HG02840 (cell line): ENCODE results near the gene TBC1D10A.
"Not testable (repeated sequence)": the region's sequence is repeated elsewhere in the genome, so short reads cannot be mapped to it uniquely, and the experiment has no call there.

ENCODE experiments used
- ATAC-seq: cut with Tn5 transposase; IDR thresholded peaks from one replicate; pipeline ENCODE4 v1.9.1; 2021; ENCODE audit warnings: mild to moderate bottlenecking, moderate library complexity, moderate number of reproducible peaks; ENCODE audit not compliant: unreplicated experiment, low FRiP score

TBC1D10A gene

DNA sequence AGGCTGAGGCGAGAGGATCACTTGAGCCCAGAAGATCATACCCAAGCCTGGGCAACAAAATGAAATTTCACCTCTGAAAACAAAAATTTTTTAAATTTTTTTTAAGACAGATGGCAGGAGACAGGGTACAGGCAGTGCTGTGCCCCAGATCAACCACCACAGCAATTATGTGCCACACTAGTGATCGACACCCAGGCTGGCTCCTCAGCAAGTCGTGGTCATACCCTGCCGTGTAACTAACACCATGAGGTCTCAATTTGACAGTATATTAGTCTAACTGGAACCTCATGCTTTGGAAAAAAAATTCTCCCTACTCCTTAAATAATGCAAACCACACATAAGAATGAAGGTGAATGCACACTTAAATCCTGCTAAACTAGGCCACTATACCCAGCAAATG, 21.7 kb upstream of the TBC1D10A start:
- ATAC-seq = no peak

DNA sequence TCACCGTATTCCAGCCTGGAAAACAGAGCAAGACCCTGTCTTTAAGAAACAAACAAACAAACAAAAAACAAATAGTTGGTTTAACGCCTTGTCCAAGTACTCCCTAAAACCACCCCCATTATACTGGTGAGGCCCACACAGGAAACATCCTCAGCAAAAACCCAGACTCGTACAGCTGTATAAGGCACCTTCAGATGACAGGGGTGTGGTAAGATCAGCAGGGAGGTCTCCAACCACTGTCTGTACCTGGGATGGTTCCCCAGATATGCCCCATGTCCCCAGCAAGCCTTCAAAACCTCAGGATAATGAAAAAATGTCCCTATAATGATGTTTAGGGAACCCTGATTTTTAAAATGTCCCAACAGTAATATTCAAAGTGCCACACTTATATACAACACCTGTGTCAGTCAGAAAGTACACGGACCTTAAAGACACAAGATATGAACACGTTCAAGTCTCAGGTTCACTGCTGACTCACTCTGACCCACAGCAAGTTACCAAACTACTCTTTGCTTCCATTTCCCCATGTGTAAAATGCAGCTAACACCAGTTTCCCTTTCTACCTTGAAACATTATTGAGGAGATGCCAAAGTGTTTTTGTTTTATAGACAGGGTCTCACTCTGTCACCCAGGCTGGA, 20.6 kb upstream of the TBC1D10A start:
- ATAC-seq = no peak

DNA sequence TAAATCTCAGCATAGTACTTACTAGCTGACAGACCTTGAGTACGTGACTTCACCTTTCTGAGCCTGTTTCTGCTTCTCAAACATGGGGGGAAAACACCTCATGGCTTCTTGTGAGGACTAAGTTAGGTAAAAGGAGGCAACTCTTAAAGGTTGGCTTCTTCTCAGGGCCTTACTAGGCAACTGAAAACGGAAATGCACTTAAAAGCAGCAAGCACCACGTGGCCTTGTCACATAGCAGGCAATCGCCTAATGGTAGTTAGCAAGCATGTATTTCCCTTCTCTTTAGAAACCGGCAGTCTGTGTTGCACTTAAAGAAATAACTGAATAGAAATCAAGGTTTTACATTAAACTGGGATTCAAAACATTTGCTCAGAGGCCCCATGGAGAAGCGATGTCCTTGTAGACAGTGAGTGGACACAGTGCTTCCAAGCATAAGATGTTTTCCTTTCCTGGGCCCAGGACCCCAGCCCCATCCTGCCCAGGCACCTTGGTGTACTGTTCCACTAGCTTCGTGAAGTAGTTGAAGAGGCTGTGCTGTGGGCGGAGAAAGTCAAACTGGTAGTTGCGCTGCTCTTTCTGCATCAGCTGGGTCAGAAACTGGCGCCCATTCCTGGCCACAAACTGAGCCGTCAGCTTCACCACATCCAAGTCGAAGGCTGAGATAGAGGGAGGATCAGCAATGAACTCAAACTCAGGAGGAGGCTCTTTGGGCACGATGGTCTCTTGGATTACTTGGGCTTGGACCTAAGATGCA, 17.9 kb upstream of the TBC1D10A start:
- ATAC-seq = no peak

DNA sequence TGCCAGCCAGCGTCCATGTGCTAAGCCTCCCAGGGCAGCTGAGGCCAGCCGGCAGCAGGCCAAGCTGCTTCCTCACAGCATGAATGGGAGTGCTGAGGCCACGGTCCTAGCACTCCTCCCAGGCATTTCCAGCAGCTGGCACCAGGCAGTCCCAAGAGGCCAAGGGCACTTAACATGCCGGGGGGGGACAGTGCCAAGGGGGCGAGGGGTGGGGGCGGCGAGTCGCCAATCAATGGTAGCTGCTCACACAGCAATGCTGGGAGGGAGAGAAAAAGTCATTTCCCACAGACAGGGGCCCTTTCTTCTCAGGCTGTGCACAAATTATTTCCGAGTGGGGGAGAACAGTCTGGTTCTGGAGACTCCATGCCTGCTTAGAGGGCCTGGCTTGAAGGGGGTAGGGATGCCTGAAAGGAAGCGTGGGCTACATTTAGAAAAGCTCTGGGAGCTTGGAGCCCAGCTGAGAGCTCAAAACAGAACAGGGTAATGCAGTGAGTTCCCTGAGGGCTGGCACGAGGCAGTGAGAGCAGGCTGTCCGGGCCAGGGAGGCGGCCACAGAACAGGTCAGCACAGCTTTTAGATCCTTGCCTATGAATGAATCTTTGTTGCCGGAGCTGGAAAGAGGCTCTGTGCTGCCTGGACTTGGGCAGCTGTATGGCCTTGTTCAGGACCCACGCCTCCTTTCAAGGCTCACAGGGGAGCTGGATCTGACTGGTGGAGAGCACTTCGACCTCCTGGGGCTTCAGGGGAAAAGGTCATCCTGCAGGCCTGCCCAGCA, 14.4 kb upstream of the TBC1D10A start:
- no peak for ATAC-seq

DNA sequence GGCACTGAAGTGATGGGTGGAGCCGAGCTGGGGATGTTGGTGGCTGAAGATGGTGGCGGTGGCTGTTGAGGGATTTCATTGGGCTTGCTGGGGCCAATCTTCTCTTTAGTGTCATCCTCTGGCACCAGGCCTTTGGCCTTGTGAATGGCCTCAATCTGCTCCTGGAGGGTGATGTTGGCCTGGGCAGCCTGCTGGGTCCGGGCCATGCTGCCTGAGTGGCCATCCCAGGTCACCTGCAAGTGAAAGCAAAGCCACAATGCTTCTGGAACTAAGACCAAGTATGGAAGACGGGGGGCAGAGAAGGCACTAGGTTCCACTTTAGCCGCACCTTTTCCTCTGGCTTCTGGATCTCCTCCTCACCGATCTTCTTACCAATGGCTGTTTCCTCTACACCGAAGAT, 12.1 kb upstream of the TBC1D10A start:
- ATAC-seq = no peak

DNA sequence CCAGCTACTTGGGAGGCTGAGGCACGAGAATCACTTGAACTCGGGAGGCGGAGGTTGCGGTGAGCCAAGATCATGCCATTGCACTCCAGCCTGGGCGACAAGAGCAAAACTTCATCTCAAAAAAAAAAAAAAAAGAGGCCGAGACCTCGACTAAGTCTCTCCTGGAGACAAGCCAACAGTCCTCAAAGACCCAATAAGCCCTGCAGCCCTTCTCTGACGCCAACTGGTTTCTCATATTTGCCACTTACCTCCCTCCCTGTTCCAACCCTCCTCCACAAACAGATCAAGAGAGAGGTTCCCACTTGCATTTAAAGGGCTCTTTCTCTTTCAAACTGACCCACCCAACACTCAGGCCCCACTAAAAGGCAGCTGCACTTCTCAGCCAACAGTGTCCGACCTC, 11.6 kb upstream of the TBC1D10A start:
- not testable (repeated sequence) for ATAC-seq

DNA sequence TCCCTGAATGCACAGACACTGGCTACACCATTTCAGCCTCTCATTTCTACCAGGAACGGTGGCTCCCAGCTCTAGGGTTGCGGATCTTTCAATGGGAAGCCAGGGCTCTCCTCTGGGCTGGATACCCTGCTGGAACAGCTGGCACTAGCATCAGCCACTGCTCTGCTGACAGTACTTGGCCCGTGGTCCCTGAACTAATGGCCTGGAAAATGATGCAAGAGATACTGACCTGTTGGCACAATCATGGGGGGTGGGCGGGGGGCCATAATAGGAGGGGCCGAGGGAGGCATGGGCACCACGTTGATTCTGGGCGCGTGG, 10.7 kb upstream of the TBC1D10A start:
- ATAC-seq = no peak

DNA sequence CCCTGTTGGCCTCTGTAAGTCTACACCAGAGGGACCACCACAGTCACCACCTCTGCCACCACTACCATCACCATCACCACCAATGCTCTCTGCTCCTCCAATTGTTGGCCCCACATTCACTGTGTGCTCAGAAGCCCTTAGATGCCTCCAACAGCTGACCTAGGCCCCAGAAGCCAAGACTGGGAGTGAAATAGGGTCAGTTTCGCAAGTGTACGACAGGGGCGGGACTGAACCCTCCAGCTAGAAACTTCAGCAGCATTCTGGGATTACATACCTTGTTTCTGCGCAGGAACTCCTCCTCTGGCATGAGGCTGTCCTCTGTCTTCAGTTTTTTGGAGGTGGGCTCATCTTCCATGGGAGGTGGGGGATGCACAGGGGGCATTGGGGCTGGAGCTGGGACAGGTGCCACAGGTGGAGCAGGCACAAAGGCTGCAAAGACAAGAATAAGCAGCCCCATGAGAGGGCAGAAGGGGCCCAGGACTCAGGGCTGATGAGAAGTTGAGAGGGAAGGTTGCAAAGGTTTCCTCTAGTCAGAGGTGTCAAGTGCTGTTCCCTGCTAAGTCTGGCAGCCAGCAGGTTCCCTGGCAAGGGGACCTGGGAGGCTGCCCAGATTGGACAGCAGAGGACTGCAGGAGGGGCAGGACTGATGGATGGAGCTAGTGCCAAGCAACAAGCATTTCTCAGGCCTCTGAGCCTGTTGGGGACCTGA, 10.2 kb upstream of the TBC1D10A start:
- ATAC-seq = no peak

DNA sequence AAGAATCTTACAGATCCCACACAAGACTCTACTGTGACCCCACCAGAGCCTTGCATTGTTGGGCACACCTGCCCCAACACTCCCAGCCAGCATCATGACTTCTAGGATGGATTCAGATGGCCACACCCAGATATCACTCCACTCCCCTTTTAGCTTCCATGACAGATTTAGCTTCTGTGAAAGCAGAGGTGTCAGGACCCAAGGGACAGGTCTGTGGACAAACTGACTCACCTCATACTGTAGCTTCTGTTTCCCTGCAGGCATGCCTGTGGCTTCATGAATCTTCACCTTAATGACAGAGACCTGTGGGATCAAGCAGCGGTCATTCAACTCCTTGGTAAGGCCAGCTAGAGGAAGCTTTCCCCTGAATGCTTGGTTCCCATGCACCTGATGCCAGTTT, 8.5 kb upstream of the TBC1D10A start:
- no peak for ATAC-seq

DNA sequence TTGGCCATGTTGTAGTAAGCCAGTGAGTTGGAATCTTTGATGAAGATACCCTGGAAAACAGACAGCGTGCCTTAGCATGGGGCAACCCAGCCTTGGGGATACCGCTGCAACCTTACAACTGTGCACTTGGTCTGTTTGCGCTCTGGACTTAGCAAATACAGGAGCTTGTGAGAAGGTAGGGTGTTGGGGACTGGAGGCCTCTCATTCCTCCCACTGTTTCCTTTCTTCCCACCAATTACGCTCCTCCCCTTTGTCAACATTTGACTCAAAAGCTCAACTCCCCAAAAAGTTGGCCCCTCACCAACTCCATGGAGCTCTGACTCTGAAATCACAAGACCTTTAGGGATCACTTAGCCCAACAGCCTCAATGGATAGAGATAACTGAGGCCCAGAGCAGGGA, 7.9 kb upstream of the TBC1D10A start:
- no peak for ATAC-seq

DNA sequence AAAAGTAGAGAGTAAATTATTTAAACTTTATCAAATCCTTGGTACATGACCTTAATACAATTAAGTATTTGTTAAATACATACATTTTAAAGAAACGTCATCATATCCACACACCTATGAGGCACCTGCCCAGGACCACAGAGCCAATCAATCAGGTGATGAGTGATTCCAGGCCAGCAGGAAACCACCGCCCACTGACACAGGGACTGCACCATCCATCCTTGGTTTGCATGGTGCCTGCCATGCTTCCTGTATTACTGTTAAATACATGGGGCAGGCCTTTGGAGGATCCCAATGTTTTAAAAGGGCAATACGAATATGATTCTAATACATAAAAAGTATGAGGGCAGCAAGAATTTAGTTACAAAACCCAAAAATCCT, 7.0 kb upstream of the TBC1D10A start:
- ATAC-seq = no peak

DNA sequence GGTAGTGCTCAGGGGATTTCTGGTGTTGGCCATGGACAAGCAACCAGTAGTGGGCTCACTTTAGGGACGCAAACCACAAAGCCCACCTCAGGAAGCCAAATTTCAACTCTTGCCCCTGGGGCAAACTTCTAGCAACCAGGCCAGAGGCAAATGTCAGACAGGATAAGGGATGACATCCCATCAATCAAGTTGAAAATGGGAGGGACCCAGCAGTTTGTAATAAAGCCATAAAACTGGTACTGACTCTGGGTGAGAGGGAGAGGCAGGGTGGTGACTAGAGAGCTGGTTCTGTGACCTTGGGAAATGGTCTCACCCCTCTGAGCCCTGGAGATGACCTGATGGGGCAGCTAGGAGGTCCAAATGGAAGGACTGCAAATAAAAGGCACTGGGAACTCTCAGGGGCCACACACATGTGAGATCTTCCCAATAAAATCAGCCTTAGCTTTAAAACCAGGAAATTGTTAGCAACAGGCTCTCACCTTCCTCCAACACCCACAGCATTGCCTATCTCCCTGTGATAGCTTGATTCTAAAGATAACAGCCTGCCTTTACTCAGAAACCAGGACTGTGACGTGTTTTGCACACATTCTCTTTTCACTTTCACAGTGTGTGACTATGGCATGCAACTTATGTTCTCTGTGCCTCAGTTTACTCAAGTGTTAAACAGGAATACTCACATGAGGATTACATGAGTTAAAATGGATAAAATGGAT, 6.4 kb upstream of the TBC1D10A start:
- no peak for ATAC-seq

DNA sequence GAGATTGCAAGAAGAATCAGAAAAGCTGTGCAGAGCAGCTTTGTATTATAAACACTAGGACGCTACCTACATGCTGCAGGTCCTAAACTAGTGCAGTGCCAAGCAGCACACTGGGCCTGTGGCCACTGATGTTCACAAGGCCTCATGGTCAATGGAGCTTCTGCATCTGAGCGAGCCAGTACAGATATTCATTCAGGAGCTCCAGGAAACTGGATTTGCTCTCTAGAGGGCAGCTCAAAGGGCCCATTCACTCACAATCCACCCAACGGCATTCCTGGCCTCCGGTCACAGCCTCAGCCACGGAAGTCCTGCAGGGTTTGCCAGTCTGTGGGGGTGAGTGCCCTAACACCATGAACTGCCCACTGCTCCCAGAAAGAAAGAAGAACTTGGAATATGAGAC, 5.8 kb upstream of the TBC1D10A start:
- ATAC-seq = no peak

DNA sequence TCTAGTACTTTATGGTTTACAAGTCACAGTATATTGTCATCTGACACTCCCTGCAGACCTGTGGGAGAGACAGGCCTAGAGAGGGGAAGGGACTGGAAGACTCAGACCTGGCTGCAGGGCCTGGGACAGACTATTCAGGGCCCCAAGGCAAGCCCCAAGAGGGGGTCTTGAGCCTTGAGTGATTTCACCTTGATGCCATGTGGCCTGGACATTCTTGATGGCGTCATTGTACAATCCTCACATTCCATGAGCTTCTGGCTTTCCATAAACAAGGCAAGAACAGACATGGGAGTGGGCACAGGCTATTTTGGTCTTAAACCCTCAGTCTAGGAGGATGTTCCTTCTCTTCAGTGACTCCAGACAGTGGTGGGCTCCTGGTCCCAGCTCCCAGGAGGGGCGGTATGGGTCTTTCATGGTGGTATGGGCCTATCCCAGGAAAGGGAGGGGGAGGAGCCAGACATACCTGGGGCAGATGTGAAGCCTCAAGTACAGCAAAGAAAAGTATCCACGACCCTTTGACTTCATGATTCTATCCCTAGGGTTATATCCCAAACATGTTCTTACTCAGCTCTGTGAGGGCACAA, 1.8 kb upstream of the TBC1D10A start:
- ATAC-seq = no peak

DNA sequence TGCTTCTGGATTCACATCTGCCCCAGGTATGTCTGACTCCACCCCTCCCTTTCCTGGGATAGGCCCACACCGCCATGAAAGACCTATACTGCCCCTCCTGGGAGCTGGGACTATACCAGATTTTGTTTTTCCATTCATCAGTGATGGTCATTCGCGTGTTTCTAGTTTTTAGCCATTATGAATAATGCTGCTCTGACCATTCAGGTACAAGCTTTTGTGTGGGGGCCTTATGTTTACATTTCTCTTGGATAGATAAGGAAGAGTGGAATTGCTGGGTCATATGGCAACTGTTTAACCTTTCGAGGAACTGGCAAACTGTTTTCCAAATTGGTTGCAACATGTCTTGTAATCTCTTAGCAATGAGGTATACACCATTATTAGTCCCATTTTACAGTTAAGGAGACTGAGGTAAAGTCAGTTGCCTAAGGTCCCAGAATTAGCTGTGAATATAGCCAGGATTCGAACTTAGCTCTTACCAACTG, 1.2 kb upstream of the TBC1D10A start:
- no peak for ATAC-seq

DNA sequence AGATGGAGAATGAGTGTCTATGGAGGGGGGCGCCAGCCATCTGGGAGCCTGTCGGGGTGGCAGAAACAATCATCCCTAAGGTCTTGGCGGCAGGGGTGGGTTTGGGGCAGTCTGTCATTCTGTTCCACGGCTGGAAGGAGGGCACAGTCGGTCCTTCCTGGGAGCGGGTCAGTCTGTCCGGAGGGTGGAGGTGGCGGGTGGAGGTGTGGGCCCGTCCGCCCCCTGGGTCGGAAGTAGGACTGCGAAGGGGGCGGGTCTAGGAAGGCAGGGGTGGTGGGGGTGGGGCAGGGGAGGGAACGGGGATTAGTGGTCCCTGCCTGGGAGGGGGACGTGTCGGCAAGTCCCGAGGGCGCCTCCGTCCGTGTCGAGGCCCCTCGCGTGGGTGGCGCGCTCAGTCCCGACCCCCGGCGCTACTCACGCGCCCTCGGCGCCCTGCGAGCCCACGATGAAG, 461 bp downstream of the TBC1D10A start:
- ATAC-seq = peak; percentile 9

DNA sequence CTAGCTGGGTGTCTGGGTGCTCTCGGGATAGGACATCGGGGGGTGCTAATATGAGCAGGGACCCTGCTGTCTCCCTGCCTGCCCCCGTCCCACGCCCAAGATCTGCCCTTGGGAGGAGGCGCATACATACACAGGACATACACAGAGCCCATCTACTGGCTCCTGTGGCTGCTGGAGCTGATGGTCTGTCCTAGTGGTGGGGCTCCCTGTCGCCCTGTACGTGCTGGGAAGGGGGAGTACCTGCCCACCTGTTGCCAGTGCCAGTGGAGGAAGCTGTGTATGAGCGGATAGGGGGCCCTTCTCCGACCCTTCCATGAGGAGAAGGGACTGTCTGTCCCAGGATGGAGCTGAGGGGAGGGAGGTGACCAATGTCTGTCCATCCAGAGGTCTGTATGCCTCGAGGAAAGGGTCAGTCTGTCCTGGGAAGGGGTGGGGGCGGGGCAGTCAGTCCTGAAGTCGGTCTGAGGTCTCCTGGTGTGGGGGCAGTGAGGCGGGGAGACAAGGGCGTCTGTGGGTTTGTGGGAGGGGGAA, 952 bp downstream of the TBC1D10A start:
- ATAC-seq = no peak

DNA sequence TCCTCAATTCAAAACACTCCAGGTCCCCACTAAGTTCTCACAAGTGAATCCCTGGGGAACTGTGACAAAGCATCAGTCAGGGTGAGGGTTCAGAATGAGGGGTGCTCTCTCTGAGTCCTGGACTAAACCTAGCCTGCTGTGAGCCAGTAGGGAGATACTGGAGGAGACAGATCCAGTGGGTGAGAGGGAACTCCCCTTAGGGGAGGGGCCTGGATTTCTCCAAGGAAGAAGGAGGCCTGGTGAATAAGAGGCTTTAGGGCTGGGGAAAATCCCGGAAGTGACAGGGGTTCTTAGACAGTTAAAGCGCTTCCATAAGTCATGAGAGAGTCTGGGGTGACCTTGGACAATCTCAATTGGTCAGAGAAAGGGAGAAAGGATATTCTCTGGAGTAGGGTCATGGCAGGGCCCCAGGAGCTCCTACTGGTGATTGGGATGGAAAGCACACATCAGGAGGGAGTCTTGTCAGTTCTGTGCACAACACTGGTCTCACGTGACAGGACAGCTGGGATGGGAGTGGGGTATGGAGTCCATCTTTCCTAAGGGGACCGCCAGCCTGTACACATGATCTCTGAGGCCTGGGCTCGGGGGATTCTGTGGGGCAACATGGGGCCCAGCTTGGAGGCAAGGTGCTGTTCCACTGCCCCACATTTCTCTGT, 1.5 kb downstream of the TBC1D10A start:
- ATAC-seq = no peak

DNA sequence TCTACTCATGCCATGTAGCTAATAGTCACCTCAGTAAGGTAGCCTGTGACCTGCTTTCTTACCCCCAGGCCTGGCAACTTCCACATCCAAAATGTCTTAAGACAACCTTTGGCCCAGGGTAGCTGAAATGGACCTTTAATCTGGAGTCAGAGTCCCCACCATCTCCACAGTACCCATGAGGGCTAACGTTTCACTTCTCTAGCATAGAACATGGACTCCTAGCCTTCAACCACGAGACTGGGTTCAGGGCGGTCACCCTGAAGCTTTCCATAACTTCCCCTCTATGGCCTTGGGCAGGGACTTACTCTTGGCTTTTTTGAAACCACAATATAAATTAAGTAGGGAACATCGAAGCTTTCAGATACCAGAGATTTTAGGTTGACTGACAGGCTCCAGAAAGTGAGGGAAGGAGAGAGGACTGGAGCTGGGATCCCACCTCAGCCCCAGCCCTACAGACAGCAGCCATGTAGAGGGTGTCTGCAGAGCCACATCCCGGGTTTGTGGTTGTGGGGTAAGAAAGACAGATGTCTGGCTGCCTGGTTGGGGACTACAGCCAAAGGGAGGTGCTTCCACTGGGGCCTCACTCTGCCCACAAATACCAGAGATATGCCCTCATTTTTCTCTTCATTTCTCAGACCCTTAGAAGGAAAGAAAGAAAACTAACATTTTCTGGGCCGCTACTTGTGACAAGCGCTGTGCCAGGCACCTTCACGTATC, 2.6 kb downstream of the TBC1D10A start:
- ATAC-seq = no peak
